GM23338 (cell line): ENCODE data around the gene HSPG2.

Source experiments
- CTCF ChIP-seq, 2 experiments: fragments of 200-600 bp in 1 of 2; sonication (generic) in 1 of 2; conservative IDR thresholded peaks; 2 replicates each; pipeline versions ENCODE4 v1.5.1 to v1.6.1; 2016 to 2017; ENCODE audit warnings: antibody characterized with exemption in 2 of 2, low read depth in 2 of 2, mild to moderate bottlenecking in 2 of 2, moderate library complexity in 1 of 2
- EZH2 ChIP-seq: fragments of 200-600 bp; sonication (generic); IDR thresholded peaks from one replicate; pipeline ENCODE4 v1.8.0; 2017; ENCODE audit warnings: antibody characterized with exemption, mild to moderate bottlenecking, low read depth; ENCODE audit not compliant: unreplicated experiment
- POLR2AphosphoS5 ChIP-seq: IDR thresholded peaks from 2 replicates; pipeline ENCODE4 v1.6.1; 2016; ENCODE audit warnings: antibody characterized with exemption, low read depth
- STAT1 ChIP-seq: IDR thresholded peaks from one replicate; pipeline ENCODE4 v1.6.1; 2016; ENCODE audit warnings: antibody characterized with exemption; ENCODE audit not compliant: unreplicated experiment

DNA sequence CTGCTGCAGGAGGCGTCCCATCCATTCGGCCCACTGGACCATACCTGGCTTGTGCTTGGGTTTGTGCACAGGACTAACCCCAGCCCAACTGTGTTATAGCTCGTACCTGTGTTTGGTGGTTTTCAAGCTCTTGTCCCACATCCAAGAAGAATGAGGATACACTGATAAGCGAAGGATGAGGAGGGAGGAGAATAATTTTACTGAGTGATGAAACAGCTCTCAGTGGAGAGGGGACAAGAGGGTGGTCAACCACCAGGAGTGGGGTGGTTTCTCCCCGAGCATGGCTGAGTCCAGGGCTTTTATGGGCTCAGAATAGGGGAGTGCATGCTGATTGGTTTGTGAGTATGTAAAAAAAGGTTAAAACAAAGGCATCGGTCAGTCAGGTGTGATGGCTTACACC, 142.0 kb downstream of the HSPG2 start:
- TF ChIP-seq CTCF (conservative IDR thresholded peaks at IDR 0.05; ENCODE audit: low read depth in 2 of 2) (no peak), POLR2AphosphoS5 (no peak), STAT1 (no peak), EZH2 (no peak)
